HG03442 (cell line): ENCODE data around the gene ZNF563.
A peak's percentile ranks its signal among the peaks of the same experiment; 100 is the strongest.

Experiments
- ATAC-seq: cut with Tn5 transposase; IDR thresholded peaks from one replicate; pipeline ENCODE4 v1.9.1; 2021; ENCODE audit warnings: mild to moderate bottlenecking, moderate library complexity; ENCODE audit not compliant: unreplicated experiment

The ZNF563 gene

DNA sequence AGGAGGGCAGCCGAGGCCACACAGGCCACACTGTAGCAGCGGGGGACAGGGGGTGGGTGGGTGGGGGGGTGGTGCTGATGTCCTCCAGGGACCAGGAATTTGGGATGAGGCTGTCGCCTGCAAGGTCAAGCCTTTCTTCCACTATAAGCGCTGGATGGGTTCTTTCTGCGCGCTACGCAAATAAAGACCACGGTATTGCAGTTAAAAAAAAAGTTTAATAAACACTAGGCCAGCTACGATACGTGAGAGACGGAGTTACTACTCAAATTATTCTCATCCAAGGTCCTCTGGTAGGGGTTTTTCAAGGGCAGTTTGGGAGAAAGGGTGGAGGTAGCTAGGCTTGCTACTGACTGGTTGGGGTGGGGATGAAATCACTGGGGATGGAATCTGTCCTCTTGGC is 38.2 kb downstream of the ZNF563 start:
- ATAC-seq = no peak

DNA sequence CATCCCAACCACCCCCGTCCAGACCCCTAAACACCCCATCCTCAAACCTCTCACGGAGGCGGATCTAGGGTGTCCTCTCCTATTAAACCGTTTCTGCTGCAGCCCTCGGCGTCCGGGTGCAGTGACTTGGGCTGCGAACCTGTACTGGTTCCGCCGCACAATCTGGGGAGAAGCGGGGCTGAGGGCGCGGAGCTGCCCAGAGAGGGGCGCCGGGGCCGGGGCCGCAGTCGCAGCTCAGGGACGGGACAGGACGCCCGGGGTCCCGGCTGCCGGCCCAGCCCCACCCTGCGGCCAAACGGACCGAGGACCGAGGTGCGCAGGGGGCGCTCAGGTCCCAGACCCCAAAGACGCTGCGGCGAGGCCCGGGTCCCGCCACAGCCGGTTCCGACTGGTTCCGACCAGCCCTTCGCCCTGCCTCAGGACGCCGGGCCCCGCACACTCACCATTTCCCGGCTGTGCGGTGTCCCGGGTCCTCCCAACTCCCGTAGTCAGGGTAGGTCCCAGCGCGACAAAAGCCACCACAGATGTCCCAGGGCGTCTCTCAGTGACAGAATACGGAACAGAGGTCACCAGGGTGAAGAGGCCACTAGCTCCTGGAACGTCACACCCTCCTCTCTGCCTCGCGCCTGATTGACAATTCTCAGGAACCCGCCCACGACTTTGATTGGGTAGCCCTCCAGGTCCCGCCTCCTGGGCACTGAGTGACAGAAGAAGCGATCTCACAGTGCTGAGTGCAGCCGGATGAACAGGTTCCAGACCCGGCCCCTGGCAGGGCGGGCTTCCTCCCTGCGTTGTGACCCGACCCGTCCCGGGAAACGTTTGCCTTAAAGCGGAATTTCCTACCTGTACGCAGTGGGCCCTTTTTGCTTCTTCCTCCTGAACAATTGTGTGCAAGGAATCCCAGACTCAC is 38.9 kb downstream of the ZNF563 start, which contains the start of gene ZNF44:
Gene ZNF44, minus strand, starts transcription at position 635 of the 910 bp plus-strand sequence. Its CDS starts 189 bp downstream, at position 446.
- peak; percentile 91 for ATAC-seq

DNA sequence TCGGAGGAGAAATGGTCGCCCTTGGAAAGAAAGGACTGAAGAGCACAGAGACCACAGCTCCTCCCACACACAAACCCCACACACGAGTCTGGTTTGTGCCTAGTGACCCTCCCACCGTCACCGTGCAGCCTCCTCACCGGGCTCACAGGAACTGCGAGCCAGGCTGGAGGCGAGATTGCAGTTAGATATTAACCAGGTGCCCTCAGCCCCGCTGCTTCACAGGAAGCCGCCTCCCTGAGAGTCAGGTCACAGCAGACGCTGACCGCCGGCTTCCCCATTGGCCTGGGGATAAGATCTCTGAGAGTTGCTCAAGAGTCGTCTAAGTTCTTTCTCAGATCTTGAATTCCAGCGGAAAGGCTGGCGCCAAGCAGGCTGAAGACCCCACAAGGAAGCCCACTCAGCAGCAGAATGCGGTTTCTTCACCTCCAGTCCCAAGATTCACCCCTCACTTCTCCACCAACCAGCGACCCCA is 39.6 kb downstream of the ZNF563 start:
- no peak for ATAC-seq

DNA sequence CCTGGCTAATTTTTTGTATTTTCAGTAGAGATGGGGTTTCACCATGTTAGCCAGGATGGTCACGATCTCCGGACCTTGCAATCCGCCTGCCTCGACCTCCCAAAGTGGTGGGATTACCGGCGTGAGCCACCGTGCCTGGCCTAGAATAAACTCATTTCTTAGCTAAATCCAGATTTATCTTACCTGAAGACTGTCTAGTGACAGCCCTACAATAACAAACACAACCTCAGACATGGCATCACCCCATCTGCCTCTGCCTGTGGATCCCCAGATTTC is 43.7 kb downstream of the ZNF563 start:
- ATAC-seq = no peak

DNA sequence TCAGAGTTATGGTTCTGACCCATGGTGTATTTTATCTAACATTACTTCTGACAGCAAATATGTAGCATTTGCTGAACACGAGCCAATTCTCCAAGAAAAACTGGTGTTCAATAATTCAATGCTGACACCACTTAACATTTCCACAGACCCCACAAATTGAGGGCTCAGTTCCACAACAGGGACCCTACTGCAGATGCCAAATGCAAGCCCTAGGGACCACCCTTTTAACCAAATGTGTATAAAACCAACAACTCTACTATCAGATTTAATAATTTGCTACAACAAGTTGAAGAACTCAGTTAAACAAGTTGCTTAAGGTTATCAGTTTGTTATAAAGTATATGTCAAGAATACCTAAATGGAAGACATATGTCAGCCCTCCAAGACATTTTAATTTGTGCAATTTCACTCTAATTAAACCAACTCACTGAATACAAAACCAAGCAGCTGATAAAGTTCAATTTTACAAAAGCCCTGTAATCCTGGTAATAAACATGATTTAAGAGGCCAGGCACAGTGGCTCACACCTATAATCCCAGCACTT is 45.4 kb downstream of the ZNF563 start:
- ATAC-seq = no peak

DNA sequence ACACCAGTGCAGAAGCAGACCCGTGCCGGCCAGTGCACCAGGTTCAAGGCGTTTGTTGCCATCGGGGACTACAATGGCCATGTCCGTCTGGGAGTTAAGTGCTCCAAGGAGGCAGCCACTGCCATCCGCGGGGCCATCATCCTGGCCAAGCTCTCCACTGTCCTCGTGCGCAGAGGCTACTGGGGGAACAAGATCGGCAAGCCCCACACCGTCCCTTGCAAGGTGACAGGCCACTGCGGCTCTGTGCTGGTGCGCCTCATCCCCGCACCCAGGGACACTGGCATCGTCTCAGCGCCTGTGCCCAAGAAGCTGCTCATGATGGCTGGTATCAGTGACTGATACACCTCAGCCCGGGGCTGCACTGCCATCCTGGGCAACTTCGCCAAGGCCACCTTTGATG is 48.8 kb downstream of the ZNF563 start:
- ATAC-seq = no peak

DNA sequence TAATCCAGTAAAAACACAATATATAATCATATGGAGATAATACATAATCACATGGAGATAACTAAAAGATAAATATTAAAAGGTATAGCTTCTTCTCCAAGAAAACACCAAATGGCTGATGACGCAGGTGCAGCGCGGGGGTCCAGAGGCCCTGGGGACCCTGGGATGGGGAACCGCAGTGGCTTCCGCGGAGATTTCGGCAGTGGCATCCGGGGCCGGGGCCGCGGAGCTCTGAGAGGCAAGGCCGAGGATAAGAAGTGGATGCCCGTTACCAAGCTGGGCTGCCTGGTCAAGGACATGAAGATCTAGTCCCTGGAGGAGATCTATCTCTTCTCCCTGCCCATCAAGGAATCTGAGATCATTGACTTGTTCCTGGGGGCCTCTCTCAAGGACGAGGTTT is 49.2 kb downstream of the ZNF563 start:
- ATAC-seq = no peak

DNA sequence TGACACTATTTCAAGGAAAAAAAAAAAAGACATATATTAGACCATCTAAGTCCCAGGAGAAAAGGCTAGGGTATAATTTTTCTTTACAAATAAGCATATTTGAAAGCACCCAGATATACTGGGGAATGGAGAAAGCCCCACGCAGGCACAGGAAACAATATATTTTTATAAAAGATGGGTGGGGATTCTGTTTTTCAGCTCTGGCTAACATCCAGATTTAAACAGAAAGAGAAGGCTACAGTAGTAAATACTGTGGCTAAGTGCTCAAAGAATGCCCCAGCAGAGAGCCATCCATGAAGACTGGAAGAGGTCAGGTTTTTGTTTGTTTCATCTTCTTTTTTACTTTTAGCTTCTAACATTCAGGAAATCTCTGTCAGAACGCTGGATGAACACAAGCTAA is 54.7 kb downstream of the ZNF563 start:
- ATAC-seq = no peak

DNA sequence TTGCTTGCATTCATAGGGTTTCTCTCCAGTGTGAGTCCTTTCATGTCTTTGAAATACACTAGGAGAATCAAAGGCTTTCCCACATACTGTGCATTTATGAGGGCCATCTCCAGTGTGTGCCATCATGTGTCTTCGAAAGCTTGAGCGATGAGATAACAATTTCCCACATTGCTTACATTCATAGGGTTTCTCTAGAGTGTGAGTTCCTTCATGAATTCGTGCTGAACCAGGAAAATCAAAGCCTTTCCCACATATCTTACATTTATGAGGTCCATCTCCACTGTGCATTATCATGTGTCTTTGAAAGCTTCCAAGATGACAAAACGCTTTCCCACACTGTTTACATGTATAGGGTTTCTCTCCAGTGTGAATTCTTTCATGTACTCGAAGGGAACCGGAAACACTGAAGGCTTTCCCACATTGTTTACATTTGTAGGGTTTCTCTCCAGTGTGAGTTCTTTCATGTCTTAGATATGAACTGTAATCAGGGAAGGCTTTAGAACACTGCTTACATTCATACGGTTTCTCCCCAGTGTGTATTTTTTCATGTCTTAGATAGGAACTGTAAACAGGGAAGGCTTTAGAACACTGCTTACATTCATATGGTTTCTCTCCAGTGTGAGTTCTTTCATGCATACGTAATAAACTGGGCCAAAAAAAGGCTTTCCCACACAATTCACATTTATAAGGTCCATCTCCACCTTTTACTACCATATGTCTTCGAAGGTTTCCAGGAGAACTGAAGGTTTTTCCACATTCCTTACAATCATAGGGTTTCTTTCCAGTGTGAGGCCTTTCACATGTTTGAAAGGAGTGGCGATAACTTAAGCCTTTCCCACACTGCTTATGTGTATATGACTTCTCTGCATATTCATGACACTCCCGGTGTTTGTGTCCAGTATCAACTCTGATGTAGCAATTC is 60.2 kb downstream of the ZNF563 start:
- ATAC-seq = no peak

DNA sequence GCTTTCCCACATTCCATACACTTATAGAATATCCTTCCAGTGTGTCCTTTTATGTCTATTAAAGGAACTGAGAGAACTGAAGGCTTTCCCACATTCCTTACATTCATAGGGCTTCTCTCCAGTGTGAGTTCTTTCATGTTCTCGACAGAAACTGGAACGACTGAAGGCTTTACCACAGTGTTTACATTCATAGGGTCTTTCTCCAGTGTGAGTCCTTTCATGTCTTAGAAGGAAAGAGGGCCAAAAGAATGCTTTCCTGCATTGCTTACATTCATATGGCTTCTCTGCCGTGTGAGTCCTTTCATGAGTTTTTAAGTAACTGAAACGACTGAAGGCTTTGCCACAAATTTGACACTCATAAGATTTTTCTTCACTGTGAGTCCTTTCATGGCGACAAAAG is 61.0 kb downstream of the ZNF563 start:
- no peak for ATAC-seq

DNA sequence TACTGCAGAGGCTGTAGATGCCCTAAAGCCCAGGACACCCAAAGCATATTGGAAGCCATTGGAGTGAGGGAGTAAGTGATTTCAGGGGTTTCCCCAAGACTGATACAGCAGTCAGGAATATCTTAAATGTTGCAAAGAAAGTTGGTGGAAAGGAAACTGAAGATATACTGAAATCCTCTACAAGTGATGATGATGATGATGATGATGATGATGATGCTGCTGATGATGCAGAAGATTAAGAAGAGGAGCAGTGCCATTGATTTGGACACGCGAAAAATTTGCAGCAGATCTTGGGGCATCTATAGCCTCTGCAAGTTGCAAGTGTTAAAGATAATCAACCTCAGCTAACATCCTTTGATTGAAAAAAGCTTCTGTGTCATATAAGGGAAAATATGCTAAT is 62.6 kb downstream of the ZNF563 start:
- no peak for ATAC-seq
